Amygdala (tissue), 56 donors: ENCODE data around the gene ARMC5.
"Not testable (repeated sequence)": the region's sequence is repeated elsewhere in the genome, so short reads cannot be mapped to it uniquely, and the experiment has no call there.

ENCODE experiments used
- DNase-seq, 56 donors: peaks; one replicate each; lab custom pipeline; 2025; lab: John Stamatoyannopoulos, UW

Gene ARMC5

DNA sequence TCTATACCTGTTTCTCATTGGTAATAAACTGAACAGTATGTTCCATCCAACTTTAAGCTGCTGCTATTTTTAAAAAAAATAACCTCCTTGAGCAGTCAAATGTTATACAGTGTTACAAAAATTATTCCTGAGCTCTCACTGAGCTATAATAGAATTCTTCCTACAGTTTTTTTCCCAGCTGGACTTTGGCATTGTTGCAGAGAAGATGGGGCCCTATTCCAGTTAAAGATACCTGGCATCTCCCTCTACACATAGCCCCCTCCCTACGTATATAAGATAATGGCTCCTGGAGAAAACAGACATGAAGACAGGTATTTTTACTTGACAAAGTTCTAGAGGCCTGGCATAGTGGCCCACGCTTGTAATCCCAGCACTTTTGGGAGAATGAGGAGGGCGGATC, 29.5 kb upstream of the ARMC5 start:
- no peak for DNase-seq

DNA sequence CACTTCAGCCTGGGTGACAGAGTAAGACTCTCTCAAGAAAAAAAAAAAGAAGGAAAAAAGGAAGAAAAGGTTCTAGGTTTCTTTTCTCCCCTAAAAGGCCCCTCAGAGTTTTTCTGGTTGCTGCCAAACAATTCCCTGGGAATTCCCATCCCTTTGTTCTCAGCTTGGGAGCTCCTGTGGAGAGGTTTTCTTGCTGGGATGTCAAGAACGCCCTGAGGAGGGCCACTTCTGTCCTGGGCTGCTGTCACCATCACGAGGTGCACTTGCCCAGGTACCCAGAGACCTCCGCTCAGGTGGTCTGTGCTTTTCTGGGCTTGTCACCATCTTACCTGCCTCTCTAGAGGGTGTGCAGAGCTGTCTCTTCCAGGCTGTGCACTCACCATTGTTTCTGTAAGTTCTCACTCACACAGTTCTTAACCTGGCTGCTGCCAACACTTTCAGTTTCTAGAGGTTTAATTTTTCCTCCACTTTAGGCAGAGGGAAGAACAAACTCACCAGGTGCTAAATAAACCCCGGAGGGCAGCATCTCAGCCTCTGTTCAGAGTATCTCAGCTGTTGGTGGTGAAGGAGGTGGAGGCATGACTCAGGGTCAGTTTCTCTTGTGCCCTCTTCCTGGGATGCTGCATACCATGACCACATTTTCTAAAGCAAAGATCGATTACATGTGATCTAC, 28.8 kb upstream of the ARMC5 start:
- DNase-seq, result no peak

DNA sequence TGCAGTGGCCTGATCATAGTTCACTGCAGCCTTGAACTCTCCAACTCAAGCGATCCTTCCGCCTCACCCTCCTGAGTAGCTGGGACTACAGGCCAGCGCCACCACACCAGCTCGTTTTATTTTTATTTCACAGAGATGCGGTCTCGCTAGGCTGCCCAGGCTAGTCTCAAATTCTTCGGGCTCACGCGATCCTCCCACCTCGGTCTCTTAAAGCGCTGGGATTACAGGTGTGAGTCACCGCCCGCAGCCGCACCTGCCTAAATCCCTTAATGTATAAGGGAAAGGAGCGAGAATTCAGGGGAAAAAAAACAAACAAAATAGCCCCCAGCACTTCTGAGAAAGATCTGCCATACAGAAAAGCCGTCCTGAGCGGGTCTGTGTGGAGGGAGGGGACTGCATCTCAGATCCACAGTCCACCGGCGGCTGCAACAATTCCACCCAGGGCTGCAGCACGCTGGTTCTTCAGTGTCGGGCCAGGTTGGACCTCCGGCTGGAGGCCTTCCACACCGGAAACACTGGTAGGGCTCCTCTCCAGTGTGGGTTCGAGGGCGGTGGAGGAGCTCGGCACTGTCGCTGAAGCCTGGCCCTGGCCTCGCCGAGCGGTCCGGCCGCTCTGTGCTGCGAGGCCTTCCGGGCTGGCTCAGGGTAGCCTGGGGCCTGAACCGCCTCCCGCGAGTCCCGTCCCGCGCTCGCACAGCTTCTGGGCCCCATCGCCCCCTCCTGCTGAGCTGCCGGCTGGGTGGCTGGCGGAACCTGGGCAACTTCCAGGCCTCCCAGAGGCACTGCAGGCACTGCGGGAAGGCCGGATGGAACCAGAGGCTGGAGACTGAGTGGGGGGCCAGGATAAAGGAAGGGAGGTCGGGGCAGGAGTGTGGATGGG, 23.7 kb upstream of the ARMC5 start:
- no peak for DNase-seq

DNA sequence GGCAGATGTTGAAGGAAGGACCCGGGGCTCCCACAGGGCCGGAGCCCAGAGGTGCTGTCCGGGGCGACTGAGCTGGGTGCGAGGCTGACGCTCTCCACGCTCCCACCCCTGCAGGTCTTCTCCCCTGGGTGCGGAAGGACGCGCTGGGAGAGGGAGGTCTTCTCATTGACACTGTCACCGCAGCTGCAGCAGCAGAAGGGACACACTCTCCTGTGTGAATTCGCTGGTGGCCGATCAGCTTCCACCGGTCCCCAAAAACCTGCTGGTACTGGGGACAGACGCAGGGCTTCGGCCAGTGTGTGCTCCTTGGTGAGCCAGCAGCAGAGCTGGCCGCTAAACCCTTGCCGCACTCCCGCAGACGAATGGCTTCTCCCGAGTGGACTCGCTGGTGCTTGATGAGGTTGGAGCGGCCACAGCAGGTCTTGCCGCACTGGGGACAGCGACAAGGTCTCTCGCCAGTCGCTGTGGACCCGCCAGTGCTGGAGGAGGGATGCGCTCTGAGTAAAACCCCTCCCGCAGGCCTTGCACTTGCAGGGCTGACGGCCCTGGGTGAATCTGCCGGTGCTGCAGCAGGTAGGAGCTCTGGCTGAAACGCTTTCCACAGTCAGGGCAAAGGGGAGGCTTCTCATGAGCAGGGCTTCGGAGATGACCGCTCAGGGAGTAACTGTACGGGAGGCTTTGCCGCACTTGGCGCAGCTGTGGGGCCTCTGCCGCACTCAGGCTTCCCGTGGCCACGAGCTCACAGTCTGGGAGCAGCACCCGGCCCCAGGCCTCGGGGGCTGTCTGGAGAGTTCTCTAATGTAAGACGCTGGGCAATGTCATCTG, 22.9 kb upstream of the ARMC5 start:
- DNase-seq, result no peak

DNA sequence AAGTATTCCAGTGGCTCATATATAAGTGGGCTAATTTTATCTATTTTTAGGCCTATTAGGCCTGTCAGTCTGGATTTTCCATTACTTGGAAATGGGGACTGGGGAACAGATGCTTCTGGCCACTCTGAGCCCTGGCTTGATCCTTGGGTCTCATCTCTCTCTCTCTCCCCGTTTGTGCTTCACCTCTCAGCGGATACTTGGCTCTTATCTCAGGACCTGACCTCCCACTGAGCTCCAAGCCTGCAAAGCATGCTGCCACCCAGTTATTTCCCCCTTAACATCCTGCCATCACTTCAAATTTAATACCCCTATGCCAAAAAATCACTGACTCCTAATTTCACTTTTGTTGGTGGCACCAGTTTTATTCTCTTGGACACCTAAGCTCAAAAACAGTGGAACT, 20.9 kb upstream of the ARMC5 start:
- no peak for DNase-seq

DNA sequence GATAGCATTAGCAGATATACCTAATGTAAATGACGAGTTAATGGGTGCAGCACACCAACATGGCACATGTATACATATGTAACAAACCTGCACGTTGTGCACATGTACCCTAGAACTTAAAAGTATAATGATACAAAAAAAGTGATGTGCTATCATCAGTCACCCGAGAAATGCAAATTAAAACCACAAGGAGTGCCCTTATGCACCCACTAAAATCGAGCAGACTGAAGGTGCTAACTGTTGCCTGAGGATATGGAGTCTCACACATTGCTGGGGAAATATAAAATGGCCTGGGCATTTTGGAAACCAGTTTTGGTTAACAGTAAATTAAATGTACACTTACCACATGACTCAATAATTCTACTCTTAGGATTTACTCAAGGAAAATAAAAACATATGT, 20.3 kb upstream of the ARMC5 start:
- not testable (repeated sequence) for DNase-seq

DNA sequence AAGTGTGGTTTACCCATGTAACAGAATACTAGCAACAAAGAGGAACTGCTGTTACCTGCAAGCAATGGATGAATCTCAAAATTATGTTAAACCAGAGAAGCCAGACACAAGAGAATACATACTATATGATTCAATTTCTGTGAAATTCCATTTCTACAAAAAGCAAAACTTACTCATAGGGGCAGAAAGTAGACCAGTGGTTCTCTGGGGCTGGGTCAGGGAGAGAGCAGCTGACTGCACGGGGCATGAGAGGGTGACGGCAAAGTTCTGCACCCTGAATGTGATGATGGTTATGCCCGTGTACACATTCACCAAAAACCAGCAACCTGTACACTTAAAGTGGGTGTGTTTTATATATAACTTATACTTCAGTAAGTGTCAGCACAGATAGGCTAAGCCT, 19.8 kb upstream of the ARMC5 start:
- DNase-seq, result no peak

DNA sequence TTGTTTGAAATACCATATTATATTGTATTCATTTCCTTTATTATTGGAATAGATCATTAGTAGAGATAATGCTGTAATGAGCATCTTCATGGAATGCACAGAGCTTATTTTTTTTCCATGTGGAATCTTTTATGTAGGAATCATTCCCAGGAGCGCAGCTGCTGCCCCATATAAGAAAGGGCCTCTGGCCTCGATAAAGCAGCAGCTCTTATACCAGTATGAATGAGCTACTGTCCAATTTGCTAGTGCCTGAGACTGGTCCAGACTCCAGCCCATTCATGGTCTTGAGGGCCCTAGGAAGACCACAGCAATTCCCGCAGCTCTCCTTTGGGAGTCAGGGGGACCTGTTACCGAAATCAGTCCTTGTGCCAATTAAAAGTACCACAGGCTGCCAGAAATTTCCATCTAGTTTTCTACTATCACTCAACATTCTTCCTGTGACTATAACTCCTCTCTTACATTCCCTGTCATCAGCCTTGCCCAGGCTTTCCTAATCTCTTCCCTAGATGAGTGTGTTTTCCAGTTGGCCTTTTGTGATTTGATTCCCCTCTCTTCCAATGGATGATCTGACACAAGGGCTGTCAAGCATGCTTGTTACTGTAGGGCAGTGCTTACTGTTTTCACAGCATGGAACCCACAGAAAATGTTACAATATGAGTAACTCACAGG, 18.7 kb upstream of the ARMC5 start:
- peak in 6 of 56 donors; percentile 21 to 32 (median 27) for DNase-seq

DNA sequence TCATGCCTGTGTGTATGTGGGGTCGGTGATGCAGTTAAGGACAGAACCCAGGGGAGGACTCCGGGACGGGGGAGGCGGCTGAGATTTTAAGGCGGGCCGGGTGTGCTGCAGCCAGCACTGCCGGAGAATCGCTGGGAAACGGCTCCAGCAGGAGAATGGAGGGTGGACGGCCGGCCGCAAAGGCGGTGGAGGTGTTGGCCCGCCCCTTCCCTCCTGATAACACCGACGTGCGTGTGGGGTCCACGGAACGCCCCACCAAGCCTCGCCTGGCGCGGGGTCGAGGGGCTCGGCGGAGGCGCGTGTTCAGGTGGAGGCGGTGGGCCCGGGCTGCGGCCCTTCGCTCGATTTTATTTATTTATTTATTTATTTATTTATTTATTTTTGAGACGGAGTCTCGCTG, 17.3 kb upstream of the ARMC5 start:
- no peak for DNase-seq

DNA sequence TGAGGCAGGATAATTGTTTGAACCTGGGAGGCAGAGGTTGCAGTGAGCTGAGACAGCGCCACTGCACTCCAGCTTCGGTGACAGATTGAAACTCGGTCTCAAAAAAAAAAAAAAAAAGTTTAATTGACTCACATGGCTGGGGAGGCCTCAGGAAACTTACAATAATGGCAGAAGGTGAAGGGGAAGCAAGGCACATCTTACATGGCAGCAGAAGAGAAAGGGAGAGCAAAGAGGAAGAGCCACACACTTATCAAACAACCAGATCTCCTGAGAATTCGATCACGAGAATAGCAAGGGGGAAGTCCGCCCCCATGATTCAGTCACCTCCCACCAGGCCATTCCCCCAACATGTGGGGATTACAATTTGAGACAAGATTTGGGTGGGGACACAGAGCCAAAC, 13.4 kb upstream of the ARMC5 start:
- DNase-seq, result not testable (repeated sequence)

DNA sequence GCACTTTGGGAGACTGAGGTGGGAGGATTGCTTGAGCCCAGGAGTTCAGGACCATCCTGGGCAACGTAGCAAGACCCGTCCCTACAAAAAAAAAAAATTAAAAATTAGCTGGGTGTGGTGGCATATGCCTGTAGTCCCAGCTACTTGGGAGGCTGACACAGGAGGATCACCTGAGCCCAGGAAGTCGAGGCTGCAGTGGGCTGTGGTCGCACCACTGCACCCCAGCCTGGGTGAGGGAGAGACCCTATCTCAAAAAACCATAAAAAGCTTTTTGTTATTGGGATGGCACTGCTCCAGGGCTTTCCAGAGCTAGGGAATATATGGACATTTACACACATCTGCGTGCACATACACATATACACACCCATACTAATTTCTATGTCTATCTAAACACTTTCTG, 8.1 kb upstream of the ARMC5 start:
- DNase-seq, result no peak

DNA sequence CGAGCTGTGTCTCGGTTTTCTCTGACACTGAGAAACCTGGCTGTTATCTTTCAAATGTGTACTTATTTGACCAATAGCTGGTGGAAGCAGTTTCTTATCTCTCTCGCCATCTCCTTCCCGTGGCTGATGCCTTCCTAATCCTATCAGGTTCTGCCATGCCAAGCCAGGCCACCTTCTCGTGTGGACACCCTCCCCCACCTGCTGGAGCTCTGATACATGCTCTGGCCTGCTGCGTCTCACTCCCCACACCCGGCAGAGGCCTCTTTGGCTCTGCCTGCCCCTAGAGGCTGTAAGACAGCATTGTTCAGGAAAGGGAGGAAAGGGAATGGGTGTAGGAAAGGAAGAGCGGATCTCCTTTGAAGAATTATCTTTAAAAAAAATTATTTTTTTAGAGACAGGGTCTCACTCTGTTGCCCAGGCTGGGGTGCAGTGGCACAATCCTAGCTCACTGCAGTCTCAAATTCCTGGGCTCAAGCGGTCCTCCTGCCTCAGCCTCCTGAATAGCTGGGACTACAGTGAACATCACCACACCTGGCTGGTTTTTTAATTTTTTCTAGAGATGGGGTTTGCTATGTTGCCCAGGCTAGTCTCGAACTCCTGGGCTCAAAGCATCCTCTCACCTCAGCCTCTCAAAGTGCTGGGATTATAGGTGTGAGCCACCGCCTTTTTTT, 7.5 kb upstream of the ARMC5 start:
- peak in 13 of 56 donors; percentile 10 to 50 (median 26) for DNase-seq

DNA sequence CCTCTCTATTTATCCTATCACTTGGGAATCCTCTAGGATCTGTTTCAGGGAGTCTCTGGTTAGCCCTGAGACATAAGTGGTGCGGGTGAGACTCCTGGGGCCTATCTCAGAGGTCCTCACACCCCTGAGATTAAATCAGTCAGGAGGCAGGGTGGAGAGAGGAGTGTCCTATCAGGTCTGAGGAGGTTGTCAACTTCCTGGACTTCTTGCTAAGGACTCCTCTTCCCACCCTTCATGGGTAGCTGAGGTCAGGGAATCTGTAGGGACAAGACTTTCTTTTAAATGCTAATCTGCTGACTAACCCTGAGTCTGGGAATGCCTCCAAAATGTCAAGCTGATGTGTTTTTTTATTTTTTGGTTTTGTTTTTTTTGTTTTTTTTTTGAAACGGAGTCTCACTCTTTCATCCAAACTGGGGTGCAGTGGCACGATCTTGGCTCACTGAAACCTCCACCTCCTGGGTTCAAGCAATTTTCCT, 6.6 kb upstream of the ARMC5 start:
- no peak for DNase-seq

DNA sequence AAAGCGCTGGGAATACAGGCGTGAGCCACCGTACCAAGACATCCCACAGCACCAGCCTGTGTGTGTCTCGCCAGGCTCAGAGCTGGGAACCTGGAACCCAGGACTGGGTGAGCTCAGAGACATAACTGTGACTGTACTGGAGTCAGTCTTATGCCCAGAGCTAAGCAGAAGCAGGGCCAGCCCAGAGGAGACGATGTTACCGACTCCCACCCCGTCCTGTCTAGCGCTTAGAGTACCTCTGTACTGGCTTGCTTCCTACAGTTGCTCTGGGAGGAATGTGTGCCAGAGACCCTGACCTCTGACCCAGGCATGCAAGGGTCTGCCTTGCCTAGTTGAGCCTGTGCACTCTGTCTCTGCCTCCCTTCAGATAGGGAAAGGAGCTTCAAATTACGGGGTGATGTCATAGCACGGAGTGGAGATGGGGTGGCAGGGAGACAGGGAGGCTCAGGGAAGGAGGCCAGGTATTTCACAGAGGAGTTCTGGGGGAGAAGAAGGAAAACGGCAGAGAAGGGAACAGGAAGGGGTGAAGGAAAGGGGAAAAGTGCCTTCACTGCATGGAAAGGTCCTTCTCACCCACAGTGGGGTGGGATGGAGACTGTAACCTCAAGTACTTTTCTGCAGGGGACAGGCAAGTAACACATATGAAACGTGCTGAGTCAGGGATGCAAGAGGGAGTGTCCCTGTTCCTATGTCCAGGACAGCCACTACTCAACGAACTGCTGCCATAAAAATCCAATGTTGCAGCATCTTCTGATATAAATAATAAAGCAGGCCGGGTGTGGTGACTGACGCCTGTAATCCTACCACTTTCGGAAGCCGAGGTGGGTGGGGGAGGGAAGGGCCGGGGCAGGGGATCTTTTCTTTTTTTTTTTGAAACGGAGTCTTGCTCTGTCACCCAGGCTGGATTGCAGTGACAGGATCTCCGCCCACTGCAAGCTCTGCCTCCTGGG, 5.8 kb upstream of the ARMC5 start:
- no peak for DNase-seq

DNA sequence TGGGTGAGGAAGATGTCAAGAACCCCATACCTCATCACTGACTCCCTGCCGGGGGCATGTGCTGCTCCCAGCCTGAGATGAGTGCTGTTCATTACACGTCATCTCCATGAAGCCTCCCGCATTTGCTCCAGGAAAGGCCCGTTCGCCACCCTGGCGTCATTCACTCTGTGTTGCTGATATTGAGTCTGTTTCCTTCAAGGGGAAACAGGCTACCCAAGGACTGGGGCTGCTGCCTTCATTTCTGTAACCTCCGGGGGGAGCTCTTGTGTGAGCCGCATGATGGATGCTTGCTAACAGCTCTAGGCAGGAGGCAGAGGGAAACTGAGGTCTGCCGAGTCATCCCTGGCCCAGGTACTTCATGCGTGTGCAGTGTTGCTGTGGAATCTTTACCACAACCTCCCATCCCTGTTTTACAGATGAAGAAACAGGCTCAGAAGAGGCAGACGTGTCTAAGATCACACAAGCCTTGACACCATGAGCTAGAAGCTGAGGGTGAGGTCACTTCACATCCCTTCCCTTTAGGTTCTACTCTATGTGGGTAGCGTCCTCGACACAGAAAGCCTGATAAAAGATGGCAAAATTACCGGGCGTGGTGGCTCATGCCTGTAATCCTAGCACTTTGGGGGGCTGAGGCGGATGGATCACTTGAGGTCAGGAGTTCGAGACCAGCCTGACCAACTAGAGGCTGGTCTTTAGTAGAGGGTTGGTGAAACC, 3.5 kb upstream of the ARMC5 start:
- no peak for DNase-seq

DNA sequence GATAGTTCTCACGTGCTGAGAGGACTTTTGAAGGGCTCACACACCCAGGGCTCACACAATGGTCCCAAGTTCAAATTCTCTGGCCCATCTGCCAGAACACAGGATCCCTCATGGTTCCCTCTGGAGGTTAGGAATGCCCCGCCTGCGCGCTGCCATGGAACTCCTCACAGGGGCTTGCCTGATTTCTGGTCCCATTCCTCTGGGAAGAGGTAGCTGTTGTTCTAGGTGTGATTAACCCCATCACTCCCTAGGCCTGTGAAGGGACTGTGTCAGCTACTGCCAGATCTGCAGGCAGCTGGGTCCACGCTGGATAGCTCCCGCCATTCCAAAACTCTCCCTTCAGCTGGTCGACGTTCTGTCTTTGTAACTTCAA, 2.3 kb upstream of the ARMC5 start:
- DNase-seq, result no peak

DNA sequence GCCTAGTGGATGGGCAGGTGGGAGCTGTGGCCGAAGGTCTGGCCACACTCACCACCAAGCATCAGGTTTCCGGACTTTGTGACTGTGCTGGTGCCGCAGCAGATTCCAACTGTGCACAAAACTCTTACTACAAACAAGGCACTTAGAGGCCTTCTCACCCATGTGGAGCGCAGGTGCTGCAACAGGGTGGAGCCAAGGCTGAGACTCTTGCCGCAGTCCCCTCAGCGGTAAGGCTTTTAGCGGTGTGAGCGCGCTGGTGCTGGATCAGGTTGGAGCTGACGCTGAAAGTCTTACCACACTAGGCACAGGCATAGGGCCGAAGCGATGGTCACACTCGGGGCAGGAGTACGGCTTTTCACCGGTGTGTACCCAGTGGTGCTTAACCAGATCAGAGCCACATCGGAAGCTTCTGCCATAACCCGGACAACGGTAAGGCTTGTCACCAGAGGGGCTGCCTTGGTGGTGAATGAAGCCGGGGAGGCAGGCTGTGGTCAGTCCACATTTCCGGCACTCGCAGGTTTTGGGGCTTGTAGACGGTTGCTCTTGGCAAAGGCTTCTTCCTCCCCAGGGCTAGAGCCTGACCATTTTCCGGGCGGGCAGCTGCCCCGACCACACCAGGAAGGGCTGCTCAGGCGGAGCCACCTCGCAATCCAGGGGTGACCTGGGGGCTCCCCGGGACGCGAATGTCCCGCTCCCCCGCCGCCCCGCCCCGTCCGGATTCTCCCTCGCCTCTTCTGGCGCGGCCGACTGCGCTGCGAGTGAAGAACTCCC, 1.0 kb upstream of the ARMC5 start:
- peak in 3 of 56 donors; percentile 22 to 56 (median 53) for DNase-seq
